K562 (cell line): ENCODE measurements around the gene BCAS1. TPM values are rescaled to one million over a fixed set of nuclear protein-coding genes. Genes with fewer than 3 reads are reported as not detected.

Experiments used
- ATAC-seq: fragments of 200-7000 bp; cut with Tn5 transposase; 3 replicates; pipeline ENCODE4 v1.9.1; 2020; ENCODE audit warnings: moderate library complexity
- BruUV-seq: library from RNA; stranded (reverse); fragments of 400-500 nt; replicated peaks from 2 replicates; lab custom pipeline; 2021; lab: Mats Ljungman, UMichigan
- CTCF ChIA-PET: fragments of 300-600 bp; formaldehyde crosslinking; extraction: SDS; loops from one replicate; lab custom pipeline; 2021; ENCODE audit warnings: low intra/inter-chr PET ratio; lab: Yijun Ruan, JAX
- POLR2A ChIA-PET: fragments of 300-600, 350-650 bp; sonication (Branson Sonifier 250); formaldehyde crosslinking; extraction: SDS; loops from one replicate; lab custom pipeline; 2021; ENCODE audit warnings: antibody characterized with exemption, inconsistent platforms; lab: Yijun Ruan, JAX
- DNase-seq, 4 experiments: peaks; one replicate each; pipeline versions ENCODE4 v3.0.0 to v3.0.0-alpha.2; 2011 to 2018; ENCODE audit warnings: low spot score in 3 of 4, mixed read lengths in 3 of 4; ENCODE audit errors: extremely low read depth in 1 of 4
- FAIRE-seq: peaks from 2 replicates; lab custom pipeline; 2011; peaks lifted over from hg19 to GRCh38; lab: Jason Lieb, UNC
- H2AFZ ChIP-seq: 2 replicates; pipeline ENCODE4 v1.6.0; 2011; ENCODE audit warnings: low read depth, low read length, control low read depth, inconsistent platforms
- H3K27ac ChIP-seq: fragments of 200-600 bp; 3 replicates; pipeline ENCODE4 v1.8.0; 2011; ENCODE audit warnings: low read depth, mild to moderate bottlenecking, control low read depth, inconsistent platforms, low read length, moderate library complexity, mixed read lengths; ENCODE audit errors: extremely low read depth
- H3K27me3 ChIP-seq, 2 experiments: fragments of 300-600 bp in 1 of 2; 2 replicates in 1 of 2; 3 replicates in 1 of 2; pipeline versions ENCODE4 v1.6.0 to v1.8.0; 2011; ENCODE audit warnings: inconsistent platforms in 2 of 2, low read length in 2 of 2, mild to moderate bottlenecking in 1 of 2, mixed read lengths in 1 of 2, moderate library complexity in 1 of 2; ENCODE audit not compliant: control insufficient read depth in 2 of 2, insufficient read depth in 2 of 2
- H3K36me3 ChIP-seq: fragments of 300-600 bp; 3 replicates; pipeline ENCODE4 v1.8.0; 2011; ENCODE audit warnings: mild to moderate bottlenecking, low read length, inconsistent platforms; ENCODE audit not compliant: control insufficient read depth, insufficient read depth
- H3K4me1 ChIP-seq, 2 experiments: fragments of 200-600 bp in 1 of 2; replicated peaks in 1 of 2; 2 replicates in 1 of 2; 3 replicates in 1 of 2; pipeline versions ENCODE4 v1.5.1 to v1.8.0; 2011; ENCODE audit warnings: inconsistent platforms in 2 of 2, low read length in 2 of 2, mild to moderate bottlenecking in 1 of 2, mixed read lengths in 1 of 2, moderate library complexity in 1 of 2; ENCODE audit not compliant: control insufficient read depth in 2 of 2, insufficient read depth in 2 of 2
- H3K4me2 ChIP-seq: 2 replicates; pipeline ENCODE4 v1.6.1; 2011; ENCODE audit warnings: low read length, control low read depth, inconsistent platforms, mixed read lengths; ENCODE audit not compliant: insufficient read depth
- H3K4me3 ChIP-seq: fragments of 200-600 bp; sonication (generic), shearing (Covaris generic); 2 replicates; pipeline ENCODE4 v1.5.1; 2016; ENCODE audit warnings: control low read depth, inconsistent platforms
- H3K79me2 ChIP-seq: fragments of 200-600 bp; 3 replicates; pipeline ENCODE4 v1.8.0; 2011; ENCODE audit warnings: low read length, inconsistent platforms; ENCODE audit not compliant: control insufficient read depth, insufficient read depth
- H3K9ac ChIP-seq, 2 experiments: 2 replicates each; pipeline versions ENCODE4 v1.6.0 to v1.6.1; 2011; ENCODE audit warnings: low read depth in 2 of 2, low read length in 2 of 2, control low read depth in 1 of 2, inconsistent platforms in 1 of 2, mild to moderate bottlenecking in 1 of 2, mixed read lengths in 1 of 2; ENCODE audit not compliant: insufficient read depth in 1 of 2
- H3K9me1 ChIP-seq: one replicate; pipeline ENCODE4 v1.6.0; 2011; ENCODE audit warnings: inconsistent platforms, mild to moderate bottlenecking, low read length, moderate library complexity; ENCODE audit not compliant: control insufficient read depth, insufficient read depth
- H3K9me3 ChIP-seq: replicated peaks from 2 replicates; pipeline ENCODE4 v1.5.1; 2011; ENCODE audit warnings: low read depth, low read length, inconsistent platforms; ENCODE audit not compliant: control insufficient read depth, insufficient read depth
- H4K20me1 ChIP-seq: replicated peaks from 2 replicates; pipeline ENCODE4 v1.6.1; 2011; ENCODE audit warnings: low read length, inconsistent platforms, mixed read lengths; ENCODE audit not compliant: control insufficient read depth, insufficient read depth
- ELF2 ChIP-seq: fragments of 250-450 bp; sonication (Bioruptor Pico); IDR thresholded peaks from 2 replicates; pipeline ENCODE4 v1.5.0; 2021; ENCODE audit warnings: mild to moderate bottlenecking
- RFX1 ChIP-seq: fragments of 450-650 bp; IDR thresholded peaks from 2 replicates; pipeline ENCODE4 v1.6.1; 2016; ENCODE audit warnings: mild to moderate bottlenecking, moderate library complexity
- SPI1 ChIP-seq: IDR thresholded peaks from 2 replicates; pipeline ENCODE4 v1.6.1; 2011; ENCODE audit warnings: low read depth, low read length, control low read depth, borderline replicate concordance
- ZBTB11 ChIP-seq, 3 experiments: fragments of 200-800 bp in 1 of 3; fragments of 250-450 bp in 1 of 3; fragments of 450-650 bp in 1 of 3; sonication (Bioruptor Pico) in 1 of 3; sonication (Bioruptor generic) in 1 of 3; formaldehyde crosslinking in 1 of 3; IDR thresholded peaks; 2 replicates each; pipeline versions ENCODE4 v1.6.1 to v1.8.0; 2016 to 2022; ENCODE audit warnings: mild to moderate bottlenecking in 2 of 3, missing genetic modification characterization in 2 of 3, missing compliant biosample characterization in 1 of 3, moderate library complexity in 1 of 3
- WGBS: fragments of 100-300 bp; shearing (Covaris generic); methylation state at CpG from one replicate; pipeline ENCODE4 v1.1.6; 2016; ENCODE audit warnings: low coverage, mixed read lengths; ENCODE audit not compliant: insufficient coverage; ENCODE audit errors: missing lambda C conversion rate; 5-methylcytosine and 5-hydroxymethylcytosine counted together
- in situ Hi-C: fragments of 300-500 bp; cut with MboI; formaldehyde crosslinking; loops from 4 replicates; pipeline ENCODE4 v1.15.0; 2018; ENCODE audit warnings: inconsistent platforms, mixed read lengths
- intact Hi-C: fragments of 100-400 bp; cut with micrococcal nuclease; formaldehyde crosslinking; loops from 2 replicates; pipeline ENCODE4 v1.14.2; 2022
- polyA plus RNA-seq, 8 experiments: library from polyadenylated mRNA; depleted of rRNA in 4 of 8; stranded (reverse) in 5 of 8; unstranded in 3 of 8; fragments of >200 nt; fragmentation: Nextera tagmentation in 2 of 8; fragmentation: Illumina TruSeq in 1 of 8; extraction: Ambion mirVana in 2 of 8; extraction: Trizol in 1 of 8; gene quantifications; 2 replicates each; pipeline versions ENCODE4 v1.2.1 to v1.2.3, GENCODE V29; 2011 to 2014; ENCODE audit warnings: inconsistent platforms in 1 of 8, missing spikeins in 1 of 8
- total RNA-seq, 7 experiments: library from RNA; depleted of rRNA in 6 of 7; stranded (reverse); fragments of >200 nt in 6 of 7; fragmentation: Illumina TruSeq in 2 of 7; extraction: Trizol in 2 of 7; gene quantifications; 2 replicates each; pipeline versions ENCODE4 v1.2.1 to v1.2.3, GENCODE V29; 2011 to 2021; ENCODE audit warnings: low replicate concordance in 1 of 7

Gene BCAS1
- total and polyA plus RNA-seq, 9 of the 15 experiments (the other 6 are each of a cell fraction or from before 2014, with no cell fraction given) = 0.18 to 2.3 (median 0.93) TPM

- intact Hi-C loops = no loop called here
- in situ Hi-C loops = loop anchor here (10.0 kb wide), 1 partner anchor 554 kb away; no protein-coding TSS in a partner anchor
- Histone ChIP-seq H2AFZ (no peak overlapping the region), H3K9me3 (no peaks in the 10 kb centered on the region), H3K9ac (no peak overlapping the region), H3K27me3 (peaks cover 5 to 10% of the 10 kb centered on the region in 2 experiments; a peak in 3 of 5 replicates), H4K20me1 (no peaks in the 10 kb centered on the region), H3K36me3 (no peaks in the 10 kb centered on the region), H3K4me3 (no peak overlapping the region), H3K4me2 (no peak overlapping the region), H3K9me1 (no peaks in the 10 kb centered on the region), H3K4me1 (no peaks in the 10 kb centered on the region; a peak in 1 of 5 replicates), H3K79me2 (no peaks in the 10 kb centered on the region), H3K27ac (no peak overlapping the region)
- FAIRE-seq (no peak), DNase-seq (no peak), ATAC-seq (no peak)
- WGBS = 0% methylated on average over 6 of the region's 6 CpGs
- no TSS peak for BruUV-seq
- TF ChIP-seq RFX1 = 0 out of 2 replicates have a peak, but pooled peaks have one; percentile 18
- TF ChIP-seq SPI1 = peak; percentile 87
- TF ChIP-seq ZBTB11 (CRISPR knock-in tag; IDR thresholded peaks at IDR 0.05) = peak in 1 of 3 experiments; percentile 65; a peak in 2 of 6 replicates
- no peak for TF ChIP-seq ELF2 (CRISPR knock-in tag)
- ChIA-PET CTCF (no interaction called here), POLR2A (interaction anchor here (0.6 kb wide), 1 partner anchor 101 kb away, joined by 3 read pairs; no protein-coding TSS in a partner anchor)
Measured at GRCh38 chr20:54090230-54091119, 20.1 kb upstream of the BCAS1 start.
